ENCODE results near the gene TMTC1. TPM values are rescaled to one million over a fixed set of nuclear protein-coding genes. Genes with fewer than 3 reads are reported as not detected.

The TMTC1 gene
- total RNA-seq, 1 donor from 2014 or later, result 12.9 TPM

GRCh38 chr12:29611906-29612305 is 171.8 kb downstream of the TMTC1 start:
- no peak for DNase-seq

- no peak for DNase-seq
These were observed 173.1 kb downstream of the TMTC1 start for GRCh38 chr12:29610473-29611170.

GRCh38 chr12:29609431-29610215 is 174.1 kb downstream of the TMTC1 start:
- DNase-seq, result no peak

- no peak for DNase-seq
These were observed 175.2 kb downstream of the TMTC1 start for GRCh38 chr12:29608581-29608980.

- no peak for DNase-seq
These were observed 184.4 kb downstream of the TMTC1 start for GRCh38 chr12:29599381-29599780.

GRCh38 chr12:29595071-29595755 is 188.5 kb downstream of the TMTC1 start:
- DNase-seq, result no peak

GRCh38 chr12:29593001-29593400 is 190.7 kb downstream of the TMTC1 start:
- DNase-seq, result no peak

GRCh38 chr12:29591140-29592020 is 192.4 kb downstream of the TMTC1 start:
- DNase-seq, result no peak

- no peak for DNase-seq
These were observed 193.9 kb downstream of the TMTC1 start for GRCh38 chr12:29589851-29590250.

- no peak for DNase-seq
These were observed 194.4 kb downstream of the TMTC1 start for GRCh38 chr12:29589286-29589820.

- no peak for DNase-seq
These were observed 201.0 kb downstream of the TMTC1 start for GRCh38 chr12:29582677-29583272.

GRCh38 chr12:29582146-29582545 is 201.6 kb downstream of the TMTC1 start:
- no peak for DNase-seq

GRCh38 chr12:29581631-29582030 is 202.1 kb downstream of the TMTC1 start:
- DNase-seq, result peak; percentile 20

- no peak for DNase-seq
These were observed 202.8 kb downstream of the TMTC1 start for GRCh38 chr12:29580971-29581370.

- DNase-seq, result no peak
These were observed 205.0 kb downstream of the TMTC1 start for GRCh38 chr12:29578731-29579130.

GRCh38 chr12:29578070-29578469 is 205.7 kb downstream of the TMTC1 start:
- DNase-seq, result peak; percentile 73

- no peak for DNase-seq
These were observed 209.2 kb downstream of the TMTC1 start for GRCh38 chr12:29574500-29574899.

GRCh38 chr12:29572938-29573337 is 210.8 kb downstream of the TMTC1 start:
- DNase-seq, result no peak

- DNase-seq, result no peak
These were observed 211.3 kb downstream of the TMTC1 start for GRCh38 chr12:29572464-29572863.

GRCh38 chr12:29569132-29569757 is 214.5 kb downstream of the TMTC1 start:
- DNase-seq, result peak; percentile 33

GRCh38 chr12:29566441-29566840 is 217.3 kb downstream of the TMTC1 start:
- no peak for DNase-seq

All from dermis blood vessel endothelial cell (primary cell).